HG03354 (cell line): ENCODE measurements around the gene RPL13.

Experiments
- ATAC-seq: cut with Tn5 transposase; IDR thresholded peaks from one replicate; pipeline ENCODE4 v1.9.1; 2021; ENCODE audit warnings: mild to moderate bottlenecking; ENCODE audit not compliant: unreplicated experiment, poor library complexity, severe bottlenecking

RPL13 gene

DNA sequence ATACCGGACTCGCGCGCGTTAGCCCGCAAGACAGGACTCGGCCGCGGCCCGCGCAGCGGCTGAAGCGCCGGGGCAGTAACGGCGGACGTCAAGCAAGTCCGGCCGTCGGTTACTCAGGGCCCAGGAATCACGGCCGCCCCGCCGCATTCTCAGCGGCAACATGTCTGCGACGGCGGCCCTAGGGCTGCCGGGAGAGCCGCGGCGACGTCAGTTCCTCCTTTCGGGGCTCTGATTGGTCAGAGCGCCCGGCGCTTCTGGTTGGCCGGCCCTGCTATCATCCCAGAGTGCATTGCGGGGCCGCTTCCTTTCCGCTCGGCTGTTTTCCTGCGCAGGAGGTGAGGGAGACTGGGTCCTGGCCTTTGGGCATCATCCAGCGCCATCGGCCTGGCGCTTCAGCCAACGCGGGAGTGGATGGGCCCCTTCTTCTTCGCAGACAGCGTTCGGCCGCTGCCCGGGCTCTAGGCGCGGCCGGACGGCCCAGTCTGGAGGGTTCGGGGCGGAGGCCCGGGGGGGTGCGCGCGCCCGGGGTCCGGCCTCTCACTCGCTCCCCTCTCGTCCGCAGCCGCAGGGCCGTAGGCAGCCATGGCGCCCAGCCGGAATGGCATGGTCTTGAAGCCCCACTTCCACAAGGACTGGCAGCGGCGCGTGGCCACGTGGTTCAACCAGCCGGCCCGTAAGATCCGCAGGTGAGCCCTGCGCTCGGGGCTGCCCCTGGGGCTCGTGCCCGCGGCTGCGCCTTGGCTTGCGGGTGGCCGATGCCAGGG lies at the start of gene RPL13:
Gene RPL13 (plus strand): TSS at position 305 of the 764 bp plus-strand sequence. CDS start 278 bp downstream, at position 583.
- peak; percentile 89 for ATAC-seq

DNA sequence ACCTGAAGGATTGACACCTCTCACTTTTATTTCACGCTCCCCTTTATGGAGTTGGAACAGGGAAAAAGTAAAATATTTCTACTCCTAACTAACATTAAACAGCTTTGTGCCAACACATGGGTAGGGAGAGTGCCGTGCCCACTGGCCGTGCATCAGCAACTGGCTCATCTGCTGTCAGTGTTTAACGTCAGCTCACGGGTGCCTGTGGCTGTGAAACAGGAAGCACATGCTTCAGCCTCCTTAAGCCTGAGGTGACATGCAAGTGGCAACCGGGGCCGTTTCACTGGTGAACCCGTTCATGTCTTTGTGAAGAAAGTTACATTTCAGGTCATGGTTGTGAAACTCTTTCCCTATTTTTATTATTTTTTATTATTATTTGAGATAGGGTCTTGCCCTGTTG lies 49.1 kb upstream of the RPL13 start:
- no peak for ATAC-seq

DNA sequence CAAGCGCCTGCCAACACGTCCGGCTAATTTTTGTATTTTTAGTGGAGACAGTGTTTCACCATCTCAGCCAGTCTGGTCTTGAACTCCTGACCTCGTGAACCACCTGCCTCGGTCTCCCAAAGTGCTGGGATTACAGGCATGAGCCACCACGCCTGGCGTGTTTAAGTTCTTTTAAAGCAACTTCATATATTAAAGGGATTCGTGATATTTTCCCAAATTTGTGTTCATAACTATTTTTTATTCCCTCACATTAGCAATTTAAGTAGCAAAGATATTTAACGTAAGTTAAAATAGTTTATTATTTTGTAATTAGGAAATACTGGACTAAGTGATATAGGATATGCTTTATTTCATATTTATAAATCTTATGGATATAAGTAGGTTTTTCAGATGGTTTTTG lies 48.0 kb upstream of the RPL13 start:
- ATAC-seq: no peak

DNA sequence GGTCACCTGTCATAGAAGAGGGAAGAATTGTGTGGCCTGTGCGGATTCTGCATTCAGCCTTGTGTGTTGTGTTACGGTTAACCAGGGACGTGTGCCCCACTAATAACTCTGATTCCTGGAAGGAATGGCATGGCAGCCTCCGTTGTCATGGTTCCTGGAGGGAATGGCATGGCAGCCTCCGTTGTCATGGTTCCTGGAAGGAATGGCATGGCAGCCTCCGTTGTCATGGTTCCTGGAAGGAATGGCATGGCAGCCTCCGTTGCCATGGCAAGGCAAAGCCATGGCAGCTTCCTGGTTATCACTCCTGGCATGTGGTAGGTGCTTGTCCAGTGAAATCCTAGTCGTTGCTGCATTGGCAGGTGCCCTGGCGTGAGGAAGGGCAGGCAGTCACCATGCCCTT lies 43.4 kb upstream of the RPL13 start:
- ATAC-seq: no peak

DNA sequence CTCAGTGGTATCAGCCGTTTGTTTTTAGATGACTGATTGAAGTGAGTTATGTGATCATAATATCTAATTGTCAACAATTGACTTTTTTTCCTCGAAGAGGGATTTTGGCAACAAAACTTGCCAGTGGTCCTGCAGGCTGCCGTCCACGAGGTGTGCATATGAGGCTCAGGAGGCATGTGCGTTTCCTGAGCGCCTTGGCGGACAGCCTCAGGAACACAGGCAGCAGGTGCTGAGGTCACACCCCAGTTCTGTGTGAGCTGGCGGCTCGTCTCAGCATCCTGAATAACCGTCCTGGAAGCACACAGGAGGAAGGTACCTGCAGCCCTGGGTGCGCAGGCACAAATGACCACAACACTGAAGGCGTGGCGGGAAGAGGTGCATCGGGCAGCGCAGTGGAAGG lies 40.6 kb upstream of the RPL13 start:
- no peak for ATAC-seq

DNA sequence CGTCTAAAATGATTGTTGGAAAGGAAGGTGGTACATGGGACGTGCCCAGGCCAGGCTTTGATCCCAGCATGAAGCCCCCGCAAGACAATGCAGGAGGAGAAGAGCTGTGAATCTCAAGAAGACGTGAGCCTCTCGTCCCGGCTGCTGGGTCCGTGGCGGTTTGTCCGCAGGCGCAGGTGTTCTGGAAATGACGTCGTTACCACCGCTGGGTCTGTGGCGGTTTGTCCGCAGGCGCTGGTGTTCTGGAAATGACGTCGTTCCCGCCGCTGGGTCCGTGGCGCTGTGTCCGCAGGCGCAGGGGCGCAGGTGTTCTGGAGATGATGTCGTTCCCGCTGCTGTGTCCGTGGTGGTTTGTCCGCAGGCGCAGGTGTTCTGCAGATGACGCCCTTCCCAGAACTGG lies 38.2 kb upstream of the RPL13 start:
- no peak for ATAC-seq

DNA sequence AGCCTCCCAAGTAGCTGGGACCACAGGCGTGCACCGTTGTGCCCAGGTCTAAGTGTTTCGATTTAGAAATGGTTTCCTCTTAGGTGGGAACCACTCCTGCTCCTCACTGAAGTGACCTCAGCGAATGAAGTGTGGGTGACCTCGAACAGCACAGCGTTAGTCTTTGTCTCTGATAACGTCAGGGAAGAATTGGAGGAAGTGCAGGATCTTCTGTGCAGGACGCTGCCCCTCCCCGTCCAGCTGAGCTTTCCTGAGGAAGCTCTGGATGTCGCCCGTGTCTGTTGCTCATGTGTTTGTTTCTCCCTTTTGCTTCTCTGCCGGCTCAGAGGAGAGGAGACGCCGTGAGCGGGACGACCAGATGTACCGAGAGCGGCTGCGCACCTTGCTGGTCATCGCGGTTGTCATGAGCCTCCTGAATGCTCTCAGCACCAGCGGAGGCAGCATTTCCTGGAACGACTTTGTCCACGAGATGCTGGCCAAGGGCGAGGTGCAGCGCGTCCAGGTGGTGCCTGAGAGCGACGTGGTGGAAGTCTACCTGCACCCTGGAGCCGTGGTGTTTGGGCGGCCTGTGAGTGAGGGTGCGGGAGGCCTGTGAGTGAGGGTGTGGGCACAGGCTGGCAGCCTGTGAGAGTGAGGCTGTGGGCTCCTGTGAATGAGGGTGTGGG lies 36.7 kb upstream of the RPL13 start:
- ATAC-seq: no peak

DNA sequence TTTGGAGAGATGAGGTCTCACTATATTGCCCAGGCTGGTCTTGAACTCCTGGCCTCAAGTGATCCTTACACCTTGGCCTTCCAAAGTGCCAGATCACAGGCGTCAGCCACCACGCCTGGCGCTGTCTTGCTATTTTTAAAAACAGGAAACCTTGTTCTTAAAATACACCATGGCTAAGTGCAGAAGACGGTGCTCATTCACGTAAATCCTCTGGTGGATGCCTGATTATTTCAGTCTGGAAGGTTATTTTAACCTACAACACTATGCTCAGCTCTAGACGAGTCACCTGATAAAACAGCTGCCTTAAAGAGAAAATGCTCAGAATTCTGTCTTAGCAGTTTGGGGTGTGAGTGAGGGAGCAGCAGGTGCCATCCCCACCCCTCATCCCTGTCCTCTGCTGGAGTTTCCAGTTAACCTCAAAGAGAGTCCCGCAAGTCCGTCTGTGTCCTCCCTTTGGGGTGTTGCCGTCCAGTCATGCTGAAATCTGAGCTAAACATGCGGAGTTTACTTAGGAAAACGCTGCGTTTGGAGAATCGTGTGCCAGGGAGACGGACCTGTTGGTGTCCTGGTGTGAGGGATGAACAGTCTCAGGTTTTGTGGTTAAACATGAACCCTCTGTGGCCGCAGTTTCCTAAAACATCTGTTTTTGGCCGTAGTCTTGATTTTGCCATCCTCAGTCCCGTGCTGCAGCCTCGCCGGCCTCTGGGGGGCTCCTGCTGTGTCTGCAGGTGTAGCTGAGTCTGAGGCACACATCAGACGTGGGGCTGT lies 35.2 kb upstream of the RPL13 start:
- no peak for ATAC-seq

DNA sequence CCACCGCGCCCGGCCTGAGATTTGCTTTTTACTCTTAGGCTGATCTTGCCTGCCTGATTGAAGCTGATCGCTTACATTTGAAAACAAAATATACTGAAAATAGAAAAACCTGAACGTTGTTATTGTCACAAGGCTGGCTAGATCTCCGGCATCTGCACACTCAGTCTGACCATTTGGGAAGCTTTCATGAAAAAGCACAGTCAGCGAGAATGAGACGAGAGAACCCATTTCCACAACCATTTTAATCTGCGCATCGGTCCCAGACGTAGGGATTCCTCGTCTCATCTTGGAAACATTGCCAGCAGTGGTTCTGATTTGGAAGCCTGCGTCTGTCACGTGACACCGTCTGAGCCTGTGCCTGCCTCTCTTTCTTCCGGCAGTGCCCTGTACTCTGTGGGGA lies 31.4 kb upstream of the RPL13 start:
- no peak for ATAC-seq

DNA sequence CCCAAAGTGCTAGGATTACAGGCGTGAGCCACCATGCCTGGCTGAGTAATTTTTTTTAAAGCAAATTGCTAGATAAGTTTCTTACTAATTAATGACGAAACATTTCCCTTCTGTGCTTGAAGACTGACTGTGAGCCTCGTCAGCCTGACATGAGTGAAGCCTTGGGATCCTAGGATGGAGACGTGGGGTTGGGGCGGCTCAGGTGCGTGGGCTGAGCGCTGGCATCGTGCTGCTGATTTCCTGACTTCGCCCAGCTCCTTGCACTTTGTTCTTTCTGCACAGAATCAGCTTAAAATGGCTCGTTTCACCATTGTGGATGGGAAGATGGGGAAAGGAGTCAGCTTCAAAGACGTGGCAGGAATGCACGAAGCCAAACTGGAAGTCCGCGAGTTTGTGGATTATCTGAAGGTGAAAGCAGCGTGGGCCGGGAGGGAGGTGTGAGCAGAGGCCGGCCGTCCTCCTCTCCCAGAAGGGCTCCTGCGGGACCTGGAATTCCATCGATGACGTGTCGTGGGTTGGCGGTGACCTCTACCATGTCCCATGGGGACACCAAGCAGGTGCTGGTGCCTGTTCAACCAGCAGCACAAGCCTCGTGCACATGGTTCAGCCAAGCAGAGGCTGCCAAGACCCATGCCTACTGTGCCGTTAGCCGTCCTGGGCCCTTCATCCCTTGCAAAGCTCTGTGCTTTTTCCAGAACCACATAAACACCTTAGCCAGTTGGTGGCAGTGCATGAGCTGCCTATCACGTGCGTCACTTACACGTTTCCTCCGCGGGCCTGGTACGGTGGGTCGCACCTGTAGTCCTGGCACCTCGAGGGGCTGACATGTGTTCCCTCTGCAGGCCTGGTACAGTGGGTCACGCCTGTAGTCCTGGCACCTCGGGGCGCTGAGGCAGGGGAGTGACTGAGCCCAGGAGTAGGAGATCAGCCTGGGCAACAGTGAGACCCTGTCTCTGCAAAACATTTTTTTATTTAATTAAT lies 29.8 kb upstream of the RPL13 start:
- no peak for ATAC-seq

DNA sequence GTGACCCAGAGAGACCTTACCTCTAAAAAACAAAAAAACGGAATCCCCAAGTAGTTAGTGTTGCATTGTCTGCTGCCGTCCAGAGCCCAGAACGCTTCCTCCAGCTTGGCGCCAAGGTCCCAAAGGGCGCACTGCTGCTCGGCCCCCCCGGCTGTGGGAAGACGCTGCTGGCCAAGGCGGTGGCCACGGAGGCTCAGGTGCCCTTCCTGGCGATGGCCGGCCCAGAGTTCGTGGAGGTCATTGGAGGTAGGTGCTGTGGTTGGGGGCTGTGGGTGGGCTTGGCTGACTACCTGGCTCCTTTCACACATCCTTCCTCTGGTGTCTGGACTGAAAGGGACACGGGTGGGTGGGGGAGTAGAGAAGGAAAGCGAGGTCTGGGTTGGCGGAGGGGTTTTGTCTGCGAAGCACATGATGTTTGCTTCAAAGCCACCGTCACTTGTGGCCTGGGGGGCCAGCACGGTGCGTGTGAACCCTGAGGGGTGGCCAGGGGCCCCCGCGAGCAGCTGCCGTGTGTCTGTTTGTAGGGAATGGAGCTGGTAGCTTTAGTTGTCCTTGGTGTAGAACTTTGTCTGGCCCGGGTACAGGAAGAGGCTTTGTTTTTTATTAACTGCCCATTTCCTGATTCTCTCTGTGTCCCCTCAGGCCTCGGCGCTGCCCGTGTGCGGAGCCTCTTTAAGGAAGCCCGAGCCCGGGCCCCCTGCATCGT lies 28.5 kb upstream of the RPL13 start:
- no peak for ATAC-seq

DNA sequence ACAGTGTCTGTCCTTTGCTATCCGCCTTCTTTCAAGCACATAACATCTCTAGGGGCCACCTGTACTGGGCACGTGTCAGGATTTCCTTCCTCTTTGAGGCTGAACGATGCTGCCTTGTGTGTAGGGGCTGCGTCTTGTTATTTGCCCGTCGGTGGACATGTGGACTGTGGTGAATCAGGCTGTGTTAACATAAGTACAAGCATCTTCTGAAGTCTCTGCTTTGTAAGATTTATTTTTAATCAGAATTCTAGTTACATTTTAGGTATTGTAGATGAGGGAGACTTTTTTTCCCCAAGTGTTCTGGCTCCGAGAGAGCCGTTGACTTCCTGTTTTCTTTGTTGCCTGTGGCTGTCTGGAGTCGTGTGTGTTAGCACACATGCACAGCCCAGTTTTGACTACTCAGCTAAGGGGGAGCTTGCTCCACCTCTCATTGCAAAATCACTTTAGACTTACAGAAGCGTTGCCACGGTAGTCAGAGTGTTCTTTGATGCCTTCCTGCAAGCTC lies 26.2 kb upstream of the RPL13 start:
- ATAC-seq: no peak

DNA sequence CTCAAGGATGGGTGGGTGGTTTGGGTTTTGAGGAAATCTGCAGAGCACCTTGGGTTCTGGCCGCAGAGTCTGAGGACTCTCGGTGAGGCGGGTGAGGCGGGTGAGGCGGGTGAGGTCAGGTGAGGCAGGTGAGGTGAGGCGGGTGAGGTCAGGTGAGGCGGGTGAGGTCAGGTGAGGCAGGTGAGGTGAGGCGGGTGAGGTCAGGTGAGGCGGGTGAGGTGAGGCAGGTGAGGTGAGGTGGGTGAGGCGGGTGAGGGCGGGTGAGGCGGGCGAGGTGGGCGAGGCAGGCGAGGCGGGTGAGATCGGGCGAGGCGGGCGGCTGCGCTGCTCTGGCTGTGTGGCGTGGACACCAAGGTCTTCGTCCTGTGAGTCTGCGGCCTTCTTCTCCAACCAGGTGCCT lies 24.1 kb upstream of the RPL13 start:
- no peak for ATAC-seq

DNA sequence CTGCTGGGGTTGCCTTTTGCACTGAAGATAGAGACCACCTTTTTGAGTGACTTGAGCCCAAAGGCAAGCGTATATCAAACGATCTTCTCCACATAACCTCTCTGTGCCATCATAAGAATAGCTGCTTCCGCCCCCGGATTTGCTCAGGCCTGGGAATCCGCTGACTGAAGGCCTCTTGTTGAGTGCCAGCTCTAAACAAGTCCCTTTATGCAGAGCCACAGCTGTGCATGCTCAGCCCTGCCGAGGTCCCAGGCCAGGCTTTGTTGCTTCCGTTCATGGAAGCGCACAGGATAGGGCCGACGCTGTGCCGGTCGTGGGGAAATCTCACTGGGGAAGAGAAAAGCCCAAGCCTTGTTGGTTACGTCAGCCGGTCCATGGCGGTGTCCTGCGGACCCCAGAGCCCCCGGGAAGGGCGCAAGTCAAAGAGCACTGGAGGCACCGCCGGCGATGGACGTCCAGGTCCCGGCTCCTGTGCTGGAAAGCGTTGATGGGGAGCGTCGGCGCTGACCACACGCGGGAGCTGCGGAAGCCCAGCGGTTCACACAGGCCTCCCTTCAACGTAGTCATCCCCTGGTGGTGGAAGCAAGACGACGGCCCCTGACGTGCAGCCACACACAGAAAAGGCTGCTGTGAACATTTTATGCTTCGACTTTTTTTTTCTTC lies 23.5 kb upstream of the RPL13 start:
- ATAC-seq: no peak

DNA sequence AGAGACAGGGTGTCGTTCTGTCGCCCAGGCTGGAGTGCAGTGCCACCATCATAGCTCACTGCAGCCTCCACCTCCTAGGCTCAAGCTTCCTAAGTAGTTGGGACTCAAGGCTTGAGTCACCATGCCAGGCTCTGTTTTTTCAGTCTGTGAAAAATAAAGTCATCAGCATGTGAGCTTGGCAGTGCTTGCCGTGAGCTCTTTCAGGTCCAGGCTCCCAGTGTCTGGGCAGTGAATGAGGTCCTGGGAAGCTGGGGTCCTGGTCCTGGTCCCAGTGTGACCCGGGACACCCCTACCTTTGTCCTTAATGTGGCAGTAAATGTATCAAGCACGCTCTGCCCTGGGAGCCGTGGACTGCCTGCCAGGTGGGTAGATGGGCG lies 22.9 kb upstream of the RPL13 start:
- ATAC-seq: no peak

DNA sequence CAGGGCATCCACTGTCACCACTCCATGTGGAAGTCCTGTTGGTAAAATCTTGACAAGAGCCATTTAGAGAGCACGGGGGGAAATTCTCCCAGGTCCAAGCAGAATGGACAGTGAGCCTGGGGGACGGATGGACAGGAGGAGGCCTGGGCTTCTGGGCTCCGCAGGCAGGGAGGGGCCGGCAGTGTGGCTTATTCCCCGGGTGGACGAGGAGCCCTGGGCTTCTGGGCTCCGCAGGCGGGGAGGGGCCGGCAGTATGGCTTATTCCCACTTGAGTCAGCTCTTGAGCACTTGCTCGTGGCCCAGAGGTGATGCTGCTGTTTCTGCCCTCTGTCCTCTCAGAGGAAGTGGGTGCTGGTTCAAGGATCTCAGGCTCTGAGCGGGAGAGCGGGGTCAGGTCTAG lies 22.2 kb upstream of the RPL13 start:
- no peak for ATAC-seq

DNA sequence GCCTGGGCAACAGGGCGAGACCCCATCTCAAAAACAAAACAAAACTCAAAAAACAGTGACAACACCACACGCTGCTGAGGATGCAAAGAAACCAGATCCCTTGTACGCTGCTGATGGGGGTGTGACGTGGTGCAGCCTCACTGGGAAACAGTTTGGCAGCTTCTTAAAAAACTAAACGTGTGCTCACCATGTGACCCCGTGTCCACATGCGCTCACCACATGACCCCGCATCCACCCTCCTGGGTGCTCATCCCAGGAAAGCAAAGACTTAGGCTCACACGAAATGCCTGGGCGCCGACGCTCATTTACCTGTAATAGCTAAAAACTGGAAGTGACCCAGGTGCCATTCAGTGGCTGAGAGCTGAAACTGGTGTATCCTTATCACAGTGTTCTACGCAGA lies 19.9 kb upstream of the RPL13 start:
- ATAC-seq: no peak

DNA sequence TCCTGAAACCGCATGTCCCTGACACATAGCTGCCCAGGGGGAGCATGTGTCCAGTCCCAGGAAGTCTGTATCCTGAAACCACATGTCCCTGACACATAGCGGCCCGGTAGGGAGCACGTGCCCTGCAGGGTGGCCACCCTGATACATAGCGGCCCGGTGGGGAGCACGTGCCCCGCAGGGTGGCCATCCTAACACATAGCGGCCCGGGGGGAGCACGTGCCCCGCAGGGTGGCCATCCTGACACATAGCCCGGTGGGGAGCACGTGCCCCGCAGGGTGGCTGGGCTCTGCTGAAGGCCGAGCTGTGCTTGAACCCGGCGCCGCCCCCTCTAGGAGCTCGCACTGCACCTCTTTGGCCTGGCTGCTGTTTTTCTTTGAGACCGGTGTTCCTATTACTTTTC lies 18.7 kb upstream of the RPL13 start:
- no peak for ATAC-seq
